ENCODE data around the gene TACC3. TPM values are rescaled to one million over a fixed set of nuclear protein-coding genes. Genes with fewer than 3 reads are reported as not detected.
A peak's percentile ranks its signal among the peaks of the same experiment; 100 is the strongest.

Gene TACC3
- total RNA-seq, 4 donors from 2014 or later = 14.9 to 41.3 (median 19.6) TPM

GRCh38 chr4:1746265-1746691 lies 25.0 kb downstream of the TACC3 start:
- DNase-seq = no peak

GRCh38 chr4:1746919-1747602 lies 25.7 kb downstream of the TACC3 start:
- peaks cover 0 to 26% (median 0%) of the 10 kb centered on the region in 3 donors for H3K36me3 ChIP-seq
- DNase-seq = no peak
- no peak overlapping the region for H3K4me3 ChIP-seq
- H3K27me3 ChIP-seq = peaks cover 0 to 10% (median 0%) of the 10 kb centered on the region in 4 donors
- H3K9me3 ChIP-seq = no peaks in the 10 kb centered on the region
- WGBS, 2 donors = no CpG with 5 or more reads among the region's 33 CpGs
- H3K4me1 ChIP-seq = peaks cover 20 to 44% (median 21%) of the 10 kb centered on the region in 3 donors
- intact Hi-C loops (cut with DNase I) = loop anchor here (5.0 kb wide), 2 partner anchors 65 to 155 kb away; no protein-coding TSS in a partner anchor
- H3K27ac ChIP-seq = no peak overlapping the region
- no peak for TF ChIP-seq CTCF (IDR thresholded peaks at IDR 0.05)

More at GRCh38 chr4:1746265-1746691, 25.0 kb downstream of the TACC3 start:
- 40% methylated on average over 1 of the region's 17 CpGs; no CpG with 5 or more reads in 1 of the 2 donors for WGBS, 2 donors
- Histone ChIP-seq H3K36me3 (peaks cover under 1 to 33% (median 4%) of the 10 kb centered on the region in 3 donors), H3K4me1 (peaks cover 12 to 36% (median 13%) of the 10 kb centered on the region in 3 donors), H3K9me3 (no peaks in the 10 kb centered on the region), H3K27ac (no peak overlapping the region), H3K4me3 (no peak overlapping the region), H3K27me3 (peaks cover 0 to 10% (median 0%) of the 10 kb centered on the region in 4 donors)
- intact Hi-C loops (cut with DNase I) = loop anchor here (5.0 kb wide), 2 partner anchors 66 to 156 kb away; no protein-coding TSS in a partner anchor
- TF ChIP-seq CTCF (IDR thresholded peaks at IDR 0.05) = peak; percentile 56 to 85 (median 77)
- TF ChIP-seq POLR2A (IDR thresholded peaks at IDR 0.05) = no peak

GRCh38 chr4:1747603-1747967 lies 26.3 kb downstream of the TACC3 start:
- H3K9me3 ChIP-seq = no peaks in the 10 kb centered on the region
- intact Hi-C loops (cut with DNase I) = loop anchor here (5.0 kb wide), 2 partner anchors 65 to 155 kb away; no protein-coding TSS in a partner anchor
- H3K36me3 ChIP-seq = peaks cover 0 to 20% (median 0%) of the 10 kb centered on the region in 3 donors
- H3K27me3 ChIP-seq = peaks cover 0 to 10% (median 0%) of the 10 kb centered on the region in 4 donors
- no peak for DNase-seq
- H3K4me1 ChIP-seq = peaks cover 25 to 49% (median 26%) of the 10 kb centered on the region in 3 donors
- no peak overlapping the region for H3K4me3 ChIP-seq
- WGBS, 2 donors = no CpG with 5 or more reads among the region's 16 CpGs
- no peak overlapping the region for H3K27ac ChIP-seq
- TF ChIP-seq POLR2A (IDR thresholded peaks at IDR 0.05) (no peak), CTCF (IDR thresholded peaks at IDR 0.05) (no peak)

GRCh38 chr4:1748465-1748995 lies 27.2 kb downstream of the TACC3 start:
- Histone ChIP-seq H3K27me3 (peaks cover 0 to 10% (median 0%) of the 10 kb centered on the region in 4 donors), H3K27ac (no peak overlapping the region), H3K4me3 (peak overlapping the region in 1 of 4 donors; percentile 32), H3K9me3 (no peaks in the 10 kb centered on the region), H3K36me3 (peaks cover 0 to 17% (median 0%) of the 10 kb centered on the region in 3 donors), H3K4me1 (peaks cover 34 to 59% (median 36%) of the 10 kb centered on the region in 3 donors)
- 0% methylated on average over 4 to 7 of the region's 29 CpGs for WGBS, 2 donors
- DNase-seq = no peak
- TF ChIP-seq CTCF (IDR thresholded peaks at IDR 0.05) (peak; percentile 74 to 90 (median 81)), POLR2A (IDR thresholded peaks at IDR 0.05) (no peak)
- intact Hi-C loops (cut with DNase I) = loop anchor here (5.0 kb wide), 2 partner anchors 64 to 154 kb away; no protein-coding TSS in a partner anchor

GRCh38 chr4:1749370-1749769 lies 28.0 kb downstream of the TACC3 start:
- DNase-seq = no peak
- WGBS, 2 donors = no CpG with 5 or more reads among the region's 3 CpGs
- H3K4me3 ChIP-seq = no peak overlapping the region
- TF ChIP-seq CTCF (IDR thresholded peaks at IDR 0.05) (no peak), POLR2A (IDR thresholded peaks at IDR 0.05) (no peak)
- peaks cover 0 to 9% (median 0%) of the 10 kb centered on the region in 3 donors for H3K36me3 ChIP-seq
- H3K27me3 ChIP-seq = peaks cover 0 to 10% (median 0%) of the 10 kb centered on the region in 4 donors
- intact Hi-C loops (cut with DNase I) = loop anchor here (5.0 kb wide), 2 partner anchors 63 to 153 kb away; no protein-coding TSS in a partner anchor
- no peak overlapping the region for H3K27ac ChIP-seq
- H3K4me1 ChIP-seq = peaks cover 42 to 67% (median 44%) of the 10 kb centered on the region in 3 donors
- no peaks in the 10 kb centered on the region for H3K9me3 ChIP-seq

Data from esophagus squamous epithelium (tissue), 5 donors.